Transverse colon (tissue), 4 donors: Measurements from ENCODE around the gene FAM13A. TPM values are rescaled to one million over a fixed set of nuclear protein-coding genes. Genes with fewer than 3 reads are reported as not detected.

Experiments used
- DNase-seq: peaks from one replicate; pipeline ENCODE4 v3.0.0-alpha.2; 2019
- H3K27ac ChIP-seq, 4 donors: fragments of 200-600 bp; sonication (generic); 2 replicates each; pipeline ENCODE4 v1.5.1; 2016 to 2018; ENCODE audit warnings: inconsistent platforms in 4 of 4
- H3K27me3 ChIP-seq: fragments of 200-600 bp; sonication (generic); 2 replicates; pipeline ENCODE4 v1.5.1; 2017; ENCODE audit warnings: inconsistent platforms
- H3K36me3 ChIP-seq, 4 donors: fragments of 200-600 bp; sonication (generic); 2 replicates each; pipeline ENCODE4 v1.5.1; 2017 to 2019; ENCODE audit warnings: inconsistent platforms in 4 of 4
- H3K4me1 ChIP-seq, 4 donors: fragments of 200-600 bp; sonication (generic); 2 replicates each; pipeline ENCODE4 v1.5.1; 2017 to 2020; ENCODE audit warnings: inconsistent platforms in 4 of 4
- H3K4me3 ChIP-seq, 4 donors: fragments of 200-600 bp; sonication (generic); 1 replicate in 1 of 4; 2 replicates in 3 of 4; pipeline versions ENCODE4 v1.5.1 to v1.6.1; 2017 to 2019; ENCODE audit warnings: inconsistent platforms in 4 of 4
- H3K9me3 ChIP-seq, 2 donors: fragments of 200-600 bp; sonication (generic); 2 replicates each; pipeline ENCODE4 v1.5.1; 2017 to 2019; ENCODE audit warnings: inconsistent platforms in 2 of 2
- EP300 ChIP-seq: sonication (generic); formaldehyde crosslinking; IDR thresholded peaks from one replicate; pipeline ENCODE4 v1.6.1; 2017; ENCODE audit warnings: antibody characterized with exemption, low read depth
- POLR2A ChIP-seq: fragments of 450-650 bp; IDR thresholded peaks from one replicate; pipeline ENCODE4 v1.6.1; 2016; ENCODE audit warnings: antibody characterized with exemption, mild to moderate bottlenecking, moderate library complexity
- POLR2AphosphoS5 ChIP-seq, 3 donors: sonication (generic); formaldehyde crosslinking; IDR thresholded peaks; one replicate each; pipeline ENCODE4 v1.6.1; 2016; ENCODE audit warnings: antibody characterized with exemption in 3 of 3
- WGBS, 2 donors: methylation state at CpG; one replicate each; pipeline ENCODE4 v1.1.5; 2018; ENCODE audit warnings: low coverage in 1 of 2; 5-methylcytosine and 5-hydroxymethylcytosine counted together
- in situ Hi-C, 4 donors: fragments of 200-750 bp; cut with MboI; loops; one replicate each; pipeline versions ENCODE4 v1.15.0 to v1.15.1; 2017; ENCODE audit warnings: low sequenced_read_pairs in 3 of 4, low pct_ligation_motif_present in 1 of 4, low pct_unique_long_range_greater_than_20kb in 1 of 4
- intact Hi-C: fragments of 100-400 bp; cut with DNase I; formaldehyde crosslinking; loops from one replicate; pipeline ENCODE4 v1.15.1; 2023; ENCODE audit warnings: low total_unique reads
- total RNA-seq, 4 donors: library from RNA; depleted of rRNA; stranded (reverse); fragments of >200 nt; gene quantifications; one replicate each; pipeline ENCODE4 v1.1.0, GENCODE V29; 2016
- TF ChIP-seq, protein P1 (sequence below), 5 experiments: fragments of 200-600 bp in 3 of 5; fragments of 450-650 bp in 2 of 5; sonication (generic) in 3 of 5; IDR thresholded peaks; 1 replicate in 2 of 5; 2 replicates in 3 of 5; pipeline ENCODE4 v1.5.1; 2016 to 2017; ENCODE audit warnings: antibody characterized with exemption in 5 of 5, inconsistent platforms in 3 of 5, mild to moderate bottlenecking in 2 of 5, moderate library complexity in 1 of 5

FAM13A gene
- total RNA-seq, 4 donors from 2014 or later: 57.6 to 88.6 (median 67.6) TPM

DNA sequence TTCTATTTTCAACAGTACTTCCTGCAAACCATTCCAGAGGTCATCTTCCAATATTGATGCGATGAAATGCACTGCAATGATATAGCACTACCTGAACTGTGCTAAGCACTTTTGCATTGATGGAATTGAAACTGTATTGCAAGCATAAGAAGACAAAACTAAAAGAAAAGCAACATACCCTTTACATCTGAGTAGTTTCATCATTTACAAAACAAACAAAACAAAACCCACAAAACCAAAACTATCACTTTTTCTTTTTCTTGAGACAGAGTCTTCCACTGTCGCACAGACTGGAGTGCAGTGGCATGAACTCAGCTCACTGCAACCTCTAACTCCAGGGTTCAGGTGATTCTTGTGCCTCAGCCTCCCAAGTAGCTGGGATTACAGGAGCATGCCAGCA, 239.2 kb downstream of the FAM13A start:
- in situ Hi-C loops: loop anchor here (5.0 to 25.0 kb wide), 5 partner anchors 195 to 280 kb away; no protein-coding TSS in a partner anchor
- no peak for DNase-seq
- Histone ChIP-seq H3K4me3 (no peak overlapping the region), H3K27me3 (no peaks in the 10 kb centered on the region), H3K36me3 (no peaks in the 10 kb centered on the region), H3K9me3 (no peaks in the 10 kb centered on the region), H3K27ac (no peak overlapping the region), H3K4me1 (peaks cover 12 to 63% (median 28%) of the 10 kb centered on the region in 4 donors)
- 60 to 73% methylated on average over 2 of the region's 2 CpGs for WGBS, 2 donors
- intact Hi-C loops: loop anchor here (10.0 kb wide), 1 partner anchor 207 kb away; no protein-coding TSS in a partner anchor
- TF ChIP-seq POLR2A (no peak), EP300 (no peak), POLR2AphosphoS5 (IDR thresholded peaks at IDR 0.05) (no peak)
- TF ChIP-seq, protein P1, sequence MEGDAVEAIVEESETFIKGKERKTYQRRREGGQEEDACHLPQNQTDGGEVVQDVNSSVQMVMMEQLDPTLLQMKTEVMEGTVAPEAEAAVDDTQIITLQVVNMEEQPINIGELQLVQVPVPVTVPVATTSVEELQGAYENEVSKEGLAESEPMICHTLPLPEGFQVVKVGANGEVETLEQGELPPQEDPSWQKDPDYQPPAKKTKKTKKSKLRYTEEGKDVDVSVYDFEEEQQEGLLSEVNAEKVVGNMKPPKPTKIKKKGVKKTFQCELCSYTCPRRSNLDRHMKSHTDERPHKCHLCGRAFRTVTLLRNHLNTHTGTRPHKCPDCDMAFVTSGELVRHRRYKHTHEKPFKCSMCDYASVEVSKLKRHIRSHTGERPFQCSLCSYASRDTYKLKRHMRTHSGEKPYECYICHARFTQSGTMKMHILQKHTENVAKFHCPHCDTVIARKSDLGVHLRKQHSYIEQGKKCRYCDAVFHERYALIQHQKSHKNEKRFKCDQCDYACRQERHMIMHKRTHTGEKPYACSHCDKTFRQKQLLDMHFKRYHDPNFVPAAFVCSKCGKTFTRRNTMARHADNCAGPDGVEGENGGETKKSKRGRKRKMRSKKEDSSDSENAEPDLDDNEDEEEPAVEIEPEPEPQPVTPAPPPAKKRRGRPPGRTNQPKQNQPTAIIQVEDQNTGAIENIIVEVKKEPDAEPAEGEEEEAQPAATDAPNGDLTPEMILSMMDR (IDR thresholded peaks at IDR 0.05): no peak

DNA sequence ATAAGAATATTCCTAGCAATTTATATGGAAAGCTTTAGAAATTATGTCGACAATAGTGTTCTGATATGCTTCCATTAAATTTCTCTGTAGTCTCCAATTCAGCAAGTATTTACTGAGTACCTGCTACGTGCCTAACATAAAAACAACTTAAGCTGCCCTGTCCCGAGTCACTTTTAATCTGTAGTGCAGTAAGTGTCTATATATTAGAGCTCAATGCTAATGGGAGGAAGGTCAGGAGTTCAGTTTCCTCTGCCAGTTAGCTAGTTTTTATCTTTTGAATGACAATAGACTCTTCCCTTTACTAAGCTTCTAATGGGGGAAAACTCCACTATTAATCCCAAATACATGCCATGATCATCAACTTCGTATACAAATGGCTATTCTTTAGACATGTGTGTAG, 240.6 kb downstream of the FAM13A start:
- intact Hi-C loops (loop anchor here (10.0 kb wide), 1 partner anchor 208 kb away; no protein-coding TSS in a partner anchor), in situ Hi-C loops (loop anchor here (5.0 to 25.0 kb wide), 5 partner anchors 196 to 279 kb away; no protein-coding TSS in a partner anchor)
- WGBS, 2 donors: 50 to 58% methylated on average over 4 of the region's 4 CpGs
- H3K4me1 ChIP-seq: peaks cover 12 to 59% (median 25%) of the 10 kb centered on the region in 4 donors
- TF ChIP-seq EP300 (no peak), POLR2A (no peak), POLR2AphosphoS5 (IDR thresholded peaks at IDR 0.05) (no peak)
- TF ChIP-seq, protein P1 (IDR thresholded peaks at IDR 0.05): no peak
- no peaks in the 10 kb centered on the region for H3K9me3 ChIP-seq
- no peak overlapping the region for H3K4me3 ChIP-seq
- H3K27me3 ChIP-seq: no peaks in the 10 kb centered on the region
- no peak for DNase-seq
- no peak overlapping the region for H3K27ac ChIP-seq
- H3K36me3 ChIP-seq: no peaks in the 10 kb centered on the region

DNA sequence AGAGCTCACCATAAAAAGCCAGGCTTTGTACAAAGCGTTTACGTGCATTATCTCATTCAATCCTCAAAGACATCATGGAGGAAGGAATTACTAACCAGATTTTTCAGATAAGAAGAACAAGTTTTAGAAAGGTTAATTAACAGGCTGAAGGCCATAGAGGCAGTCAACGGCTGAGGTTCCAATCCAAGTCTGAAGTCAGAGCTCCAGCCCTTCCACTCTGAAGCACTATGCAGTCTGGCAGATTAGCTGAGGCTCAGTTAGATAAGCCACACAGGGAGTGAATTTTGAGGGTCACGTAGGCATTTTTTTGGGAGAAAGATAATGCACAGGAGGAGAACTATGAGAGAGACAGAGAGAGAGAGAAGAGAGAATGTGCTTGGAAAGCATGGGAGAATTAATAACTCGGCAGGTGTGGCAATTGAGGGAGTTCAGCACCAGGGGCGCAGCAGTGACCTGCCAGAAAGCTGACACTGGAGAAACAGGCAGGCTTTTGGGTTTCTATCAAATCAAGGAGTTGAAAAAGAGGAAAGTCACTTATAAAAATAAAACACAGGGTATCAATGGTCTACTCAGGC, 242.9 kb downstream of the FAM13A start:
- in situ Hi-C loops: loop anchor here in 3 of 4 donors (10.0 to 25.0 kb wide), 3 partner anchors 198 to 277 kb away; no protein-coding TSS in a partner anchor
- H3K27ac ChIP-seq: no peak overlapping the region

DNA sequence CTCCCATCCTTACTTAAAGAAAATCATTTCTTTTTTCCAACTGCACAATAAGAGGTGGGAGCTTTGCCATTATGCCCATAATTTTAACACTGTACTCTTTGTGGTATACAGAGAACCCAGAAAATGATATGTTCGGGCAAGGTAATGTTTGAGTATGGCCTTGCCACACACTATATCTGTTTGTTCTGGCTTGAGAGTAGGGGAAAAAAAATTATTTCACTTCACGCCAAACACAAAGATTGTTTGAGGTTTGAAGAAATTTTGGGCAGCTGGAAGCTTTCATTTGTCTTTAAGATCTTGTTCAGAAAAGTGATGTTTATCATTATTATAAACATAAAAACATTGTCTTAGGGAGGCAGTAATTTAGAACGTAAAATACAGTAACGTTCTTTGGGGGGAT, 244.0 kb downstream of the FAM13A start:
- Histone ChIP-seq H3K4me3 (no peak overlapping the region), H3K4me1 (peaks cover 6 to 57% (median 20%) of the 10 kb centered on the region in 4 donors), H3K9me3 (no peaks in the 10 kb centered on the region), H3K27me3 (no peaks in the 10 kb centered on the region), H3K36me3 (no peaks in the 10 kb centered on the region), H3K27ac (no peak overlapping the region)
- in situ Hi-C loops (loop anchor here in 3 of 4 donors (10.0 to 25.0 kb wide), 3 partner anchors 199 to 276 kb away; no protein-coding TSS in a partner anchor), intact Hi-C loops (loop anchor here (10.0 kb wide), 1 partner anchor 212 kb away; no protein-coding TSS in a partner anchor)
- 84 to 88% methylated on average over 4 of the region's 4 CpGs for WGBS, 2 donors
- TF ChIP-seq POLR2A (no peak), POLR2AphosphoS5 (IDR thresholded peaks at IDR 0.05) (no peak), EP300 (no peak)
- TF ChIP-seq, protein P1 (IDR thresholded peaks at IDR 0.05): no peak
- no peak for DNase-seq

More for the DNA sequence above, 242.9 kb downstream of the FAM13A start:
- no peaks in the 10 kb centered on the region for H3K36me3 ChIP-seq
- H3K9me3 ChIP-seq: no peaks in the 10 kb centered on the region
- DNase-seq: no peak
- intact Hi-C loops: loop anchor here (10.0 kb wide), 1 partner anchor 211 kb away; no protein-coding TSS in a partner anchor
- WGBS, 2 donors: 86 to 90% methylated on average over 6 of the region's 6 CpGs
- no peaks in the 10 kb centered on the region for H3K27me3 ChIP-seq
- TF ChIP-seq POLR2A: no peak
- TF ChIP-seq POLR2AphosphoS5 (IDR thresholded peaks at IDR 0.05): no peak
- no peak for TF ChIP-seq EP300
- TF ChIP-seq, protein P1 (IDR thresholded peaks at IDR 0.05): no peak
- H3K4me1 ChIP-seq: peaks cover 12 to 58% (median 28%) of the 10 kb centered on the region in 4 donors
- no peak overlapping the region for H3K4me3 ChIP-seq
